Mesenteric fat pad (tissue), 1 donor: ENCODE measurements around the gene TRPC6. TPM values are rescaled to one million over a fixed set of nuclear protein-coding genes. Genes with fewer than 3 reads are reported as not detected.

Experiments used
- DNase-seq: peaks from one replicate; pipeline ENCODE4 v3.0.0-alpha.2; 2020; ENCODE audit warnings: low spot score
- long read RNA-seq: library from polyadenylated mRNA; unstranded; transcript quantifications from one replicate; pipeline ENCODE4 v2.0.0, GENCODE V29; 2020
- total RNA-seq: library from RNA; stranded (reverse); fragmentation: NEBNext Ultra II Directional; extraction: Animal tissue kit (Norgen Biotek cat#: 25700); gene quantifications from one replicate; pipeline ENCODE4 v1.2.1, GENCODE V29; 2021
- donor health status: DM: yes; HTN: yes; CAD: no.

TRPC6 gene
- total RNA-seq = 2.6 TPM
- long read RNA-seq, partial matches to known transcripts = 2 of 3 reads
- long read RNA-seq, other reads (novel, unspliced or antisense) = 1 of 3 reads

GRCh38 chr11:101583251-101584128 is at the start of gene TRPC6:
TRPC6 (minus strand) TSS chr11:101584007; CDS start chr11:101583503, 504 bp downstream.
- DNase-seq = peak; percentile 89

- DNase-seq = no peak
These were observed 36.2 kb upstream of the TRPC6 start for GRCh38 chr11:101620026-101620425.

- no peak for DNase-seq
These were observed 34.9 kb upstream of the TRPC6 start for GRCh38 chr11:101618709-101619108.

- no peak for DNase-seq
These were observed 34.0 kb upstream of the TRPC6 start for GRCh38 chr11:101617735-101618332.

GRCh38 chr11:101612481-101612880 is 28.7 kb upstream of the TRPC6 start:
- no peak for DNase-seq

GRCh38 chr11:101600924-101601323 is 17.1 kb upstream of the TRPC6 start:
- DNase-seq = no peak

- DNase-seq = no peak
These were observed 3.2 kb upstream of the TRPC6 start for GRCh38 chr11:101586965-101587364.

GRCh38 chr11:101584655-101585054 is 848 bp upstream of the TRPC6 start:
- DNase-seq = no peak

GRCh38 chr11:101584129-101584515 is 315 bp upstream of the TRPC6 start:
- DNase-seq = no peak

GRCh38 chr11:101582989-101583250 is 887 bp downstream of the TRPC6 start:
- no peak for DNase-seq

- DNase-seq = no peak
These were observed 1.4 kb downstream of the TRPC6 start for GRCh38 chr11:101582236-101582988.

GRCh38 chr11:101577461-101577860 is 6.3 kb downstream of the TRPC6 start:
- no peak for DNase-seq

- no peak for DNase-seq
These were observed 7.4 kb downstream of the TRPC6 start for GRCh38 chr11:101576456-101576855.

- DNase-seq = no peak
These were observed 8.9 kb downstream of the TRPC6 start for GRCh38 chr11:101574886-101575285.

GRCh38 chr11:101567071-101567470 is 16.7 kb downstream of the TRPC6 start:
- no peak for DNase-seq

GRCh38 chr11:101566626-101567025 is 17.2 kb downstream of the TRPC6 start:
- DNase-seq = no peak

GRCh38 chr11:101563166-101563565 is 20.6 kb downstream of the TRPC6 start:
- no peak for DNase-seq

- no peak for DNase-seq
These were observed 28.4 kb downstream of the TRPC6 start for GRCh38 chr11:101555366-101555765.

GRCh38 chr11:101553891-101554292 is 29.9 kb downstream of the TRPC6 start:
- DNase-seq = no peak

GRCh38 chr11:101552888-101553287 is 30.9 kb downstream of the TRPC6 start:
- no peak for DNase-seq

- no peak for DNase-seq
These were observed 55.3 kb downstream of the TRPC6 start for GRCh38 chr11:101528541-101528940.

- no peak for DNase-seq
These were observed 60.1 kb downstream of the TRPC6 start for GRCh38 chr11:101523634-101524260.
